GDM1 (cell line): ENCODE measurements around the gene CD8A.

Experiments
- DNase-seq: peaks from one replicate; lab custom pipeline; 2025; lab: John Stamatoyannopoulos, UW

The CD8A gene

GRCh38 chr2:86808315-86809161 lies 17.8 kb upstream of the CD8A start:
- DNase-seq = peak; percentile 74

- DNase-seq = peak; percentile 4
These were observed 17.0 kb upstream of the CD8A start for GRCh38 chr2:86807468-86808275.

- no peak for DNase-seq
These were observed 16.4 kb upstream of the CD8A start for GRCh38 chr2:86807133-86807467.

- no peak for DNase-seq
These were observed 15.5 kb upstream of the CD8A start for GRCh38 chr2:86806059-86806857.

GRCh38 chr2:86800856-86801567 lies 10.3 kb upstream of the CD8A start:
- no peak for DNase-seq

- DNase-seq = no peak
These were observed 4.1 kb upstream of the CD8A start for GRCh38 chr2:86794861-86795260.

- no peak for DNase-seq
These were observed 3.0 kb upstream of the CD8A start for GRCh38 chr2:86793752-86794151.

- no peak for DNase-seq
These were observed 860 bp upstream of the CD8A start for GRCh38 chr2:86791573-86791972.

- DNase-seq = no peak
These were observed 508 bp downstream of the CD8A start for GRCh38 chr2:86790134-86790675.

- DNase-seq = no peak
These were observed 1.0 kb downstream of the CD8A start for GRCh38 chr2:86789687-86790133.

GRCh38 chr2:86788881-86789686 lies 1.6 kb downstream of the CD8A start:
- no peak for DNase-seq

GRCh38 chr2:86788165-86788564 lies 2.5 kb downstream of the CD8A start:
- no peak for DNase-seq

- peak; percentile 4 for DNase-seq
These were observed 3.0 kb downstream of the CD8A start for GRCh38 chr2:86787736-86788135.

GRCh38 chr2:86786001-86786536 lies 4.6 kb downstream of the CD8A start:
- DNase-seq = no peak

- DNase-seq = no peak
These were observed 5.3 kb downstream of the CD8A start for GRCh38 chr2:86785456-86785855.

- DNase-seq = no peak
These were observed 6.9 kb downstream of the CD8A start for GRCh38 chr2:86783615-86784339.

- no peak for DNase-seq
These were observed 8.0 kb downstream of the CD8A start for GRCh38 chr2:86782748-86783147.

- DNase-seq = no peak
These were observed 9.3 kb downstream of the CD8A start for GRCh38 chr2:86781363-86781762.

- DNase-seq = no peak
These were observed 10.7 kb downstream of the CD8A start for GRCh38 chr2:86779971-86780370.

- DNase-seq = no peak
These were observed 11.8 kb downstream of the CD8A start for GRCh38 chr2:86778957-86779356.
